HG02588 (cell line): ENCODE measurements around the gene HTRA2.

ENCODE experiments used
- ATAC-seq: cut with Tn5 transposase; IDR thresholded peaks from one replicate; pipeline ENCODE4 v1.9.1; 2021; ENCODE audit warnings: mild to moderate bottlenecking, moderate library complexity; ENCODE audit not compliant: unreplicated experiment

The HTRA2 gene

GRCh38 chr2:74537140-74537539 is 7.4 kb downstream of the HTRA2 start:
- no peak for ATAC-seq

GRCh38 chr2:74538881-74539339 is 9.2 kb downstream of the HTRA2 start:
- ATAC-seq, result no peak

GRCh38 chr2:74540291-74540690 is 10.6 kb downstream of the HTRA2 start:
- no peak for ATAC-seq

- ATAC-seq, result no peak
Measured at GRCh38 chr2:74542978-74543377, 13.2 kb downstream of the HTRA2 start.

GRCh38 chr2:74544634-74545033 is 14.9 kb downstream of the HTRA2 start:
- no peak for ATAC-seq

- no peak for ATAC-seq
Measured at GRCh38 chr2:74546004-74546403, 16.3 kb downstream of the HTRA2 start.

GRCh38 chr2:74548285-74548899 is 18.7 kb downstream of the HTRA2 start:
- ATAC-seq, result no peak

GRCh38 chr2:74548900-74549826 is 19.4 kb downstream of the HTRA2 start:
- no peak for ATAC-seq

- ATAC-seq, result no peak
Measured at GRCh38 chr2:74550231-74550630, 20.5 kb downstream of the HTRA2 start.

- no peak for ATAC-seq
Measured at GRCh38 chr2:74551530-74551929, 21.8 kb downstream of the HTRA2 start.

- no peak for ATAC-seq
Measured at GRCh38 chr2:74551942-74552913, 22.5 kb downstream of the HTRA2 start.

- ATAC-seq, result no peak
Measured at GRCh38 chr2:74552914-74553811, 23.4 kb downstream of the HTRA2 start.

GRCh38 chr2:74553892-74554819 is 24.4 kb downstream of the HTRA2 start, which contains the start of the genes DOK1 and LOXL3:
DOK1 (plus strand) TSS chr2:74554720; CDS start chr2:74554755, 35 bp downstream.
LOXL3 (minus strand) TSS chr2:74553942; CDS start chr2:74552634, 1,308 bp downstream.
- peak; percentile 53 for ATAC-seq

GRCh38 chr2:74554820-74555531 is 25.2 kb downstream of the HTRA2 start:
- peak; percentile 35 for ATAC-seq

GRCh38 chr2:74555610-74556103 is 25.9 kb downstream of the HTRA2 start:
- ATAC-seq, result no peak

- no peak for ATAC-seq
Measured at GRCh38 chr2:74556159-74556558, 26.4 kb downstream of the HTRA2 start.

- no peak for ATAC-seq
Measured at GRCh38 chr2:74556831-74557370, 27.2 kb downstream of the HTRA2 start.
